Islet precursor cell (in vitro differentiated cells): ENCODE data around the gene GIPC2.
"Not testable (repeated sequence)": the region's sequence is repeated elsewhere in the genome, so short reads cannot be mapped to it uniquely, and the experiment has no call there.

ENCODE experiments used
- DNase-seq: peaks from one replicate; pipeline ENCODE4 v3.0.0-alpha.2; 2018

GIPC2 gene

GRCh38 chr1:78070210-78070609 lies 24.4 kb downstream of the GIPC2 start:
- DNase-seq: no peak

- no peak for DNase-seq
Observed at GRCh38 chr1:78070758-78071157, 25.0 kb downstream of the GIPC2 start.

- DNase-seq: no peak
Observed at GRCh38 chr1:78071696-78072095, 25.9 kb downstream of the GIPC2 start.

- DNase-seq: no peak
Observed at GRCh38 chr1:78072216-78072615, 26.4 kb downstream of the GIPC2 start.

- no peak for DNase-seq
Observed at GRCh38 chr1:78073441-78073840, 27.7 kb downstream of the GIPC2 start.

GRCh38 chr1:78075621-78076020 lies 29.9 kb downstream of the GIPC2 start:
- DNase-seq: no peak

- no peak for DNase-seq
Observed at GRCh38 chr1:78078358-78078757, 32.6 kb downstream of the GIPC2 start.

GRCh38 chr1:78079580-78079979 lies 33.8 kb downstream of the GIPC2 start:
- no peak for DNase-seq

- no peak for DNase-seq
Observed at GRCh38 chr1:78080767-78081166, 35.0 kb downstream of the GIPC2 start.

- no peak for DNase-seq
Observed at GRCh38 chr1:78081980-78082860, 36.5 kb downstream of the GIPC2 start.

- DNase-seq: not testable (repeated sequence)
Observed at GRCh38 chr1:78084639-78085038, 38.9 kb downstream of the GIPC2 start.

GRCh38 chr1:78086697-78087096 lies 40.9 kb downstream of the GIPC2 start:
- DNase-seq: no peak

- DNase-seq: no peak
Observed at GRCh38 chr1:78088015-78088414, 42.2 kb downstream of the GIPC2 start.

GRCh38 chr1:78088486-78088885 lies 42.7 kb downstream of the GIPC2 start:
- no peak for DNase-seq

- no peak for DNase-seq
Observed at GRCh38 chr1:78089010-78089409, 43.2 kb downstream of the GIPC2 start.

GRCh38 chr1:78090472-78091133 lies 44.8 kb downstream of the GIPC2 start:
- no peak for DNase-seq

- no peak for DNase-seq
Observed at GRCh38 chr1:78091215-78091813, 45.5 kb downstream of the GIPC2 start.

GRCh38 chr1:78091886-78092285 lies 46.1 kb downstream of the GIPC2 start:
- DNase-seq: no peak

GRCh38 chr1:78092643-78093042 lies 46.9 kb downstream of the GIPC2 start:
- DNase-seq: peak; percentile 80

GRCh38 chr1:78093560-78093959 lies 47.8 kb downstream of the GIPC2 start:
- no peak for DNase-seq

- DNase-seq: no peak
Observed at GRCh38 chr1:78094639-78095038, 48.9 kb downstream of the GIPC2 start.

- DNase-seq: no peak
Observed at GRCh38 chr1:78095593-78095992, 49.8 kb downstream of the GIPC2 start.

- no peak for DNase-seq
Observed at GRCh38 chr1:78096017-78096416, 50.3 kb downstream of the GIPC2 start.

- no peak for DNase-seq
Observed at GRCh38 chr1:78096976-78097375, 51.2 kb downstream of the GIPC2 start.
